SK-N-SH (cell line): ENCODE measurements around the gene SCN2A. TPM values are rescaled to one million over a fixed set of nuclear protein-coding genes. Genes with fewer than 3 reads are reported as not detected.

ENCODE experiments used
- CTCF ChIA-PET: fragments of 300-600, 350-600 bp; formaldehyde crosslinking; extraction: SDS; loops from one replicate; lab custom pipeline; 2021; lab: Yijun Ruan, JAX
- POLR2A ChIA-PET: fragments of 350-600 bp; sonication (Branson Sonifier 250); formaldehyde crosslinking; extraction: SDS; loops from one replicate; lab custom pipeline; 2020; ENCODE audit warnings: antibody characterized with exemption, inconsistent platforms; lab: Yijun Ruan, JAX
- DNase-seq: peaks from one replicate; pipeline ENCODE4 v3.0.0; 2012
- H2AFZ ChIP-seq: fragments of 200-600 bp; sonication (generic); 2 replicates; pipeline ENCODE4 v1.8.1; 2016; ENCODE audit warnings: antibody characterized with exemption, mild to moderate bottlenecking, low read depth
- H3F3A ChIP-seq: fragments of 200-600 bp; sonication (generic); replicated peaks from 2 replicates; pipeline ENCODE3; 2016; ENCODE audit warnings: antibody characterized with exemption, mild to moderate bottlenecking; ENCODE audit not compliant: insufficient read depth
- H3K27ac ChIP-seq, 2 experiments: fragments of 200-500 bp in 1 of 2; fragments of 200-600 bp in 1 of 2; sonication (Bioruptor generic) in 1 of 2; sonication (generic), shearing (Covaris generic) in 1 of 2; 2 replicates each; pipeline versions ENCODE4 v1.5.1 to v1.6.1; 2014 to 2016; ENCODE audit warnings: low read depth in 2 of 2, inconsistent platforms in 1 of 2, low read length in 1 of 2, mild to moderate bottlenecking in 1 of 2, mixed read lengths in 1 of 2
- H3K27me3 ChIP-seq: fragments of 200-600 bp; sonication (generic), shearing (Covaris generic); 2 replicates; pipeline ENCODE4 v1.6.1; 2016; ENCODE audit warnings: mixed run types; ENCODE audit not compliant: insufficient read depth
- H3K36me3 ChIP-seq, 2 experiments: fragments of 200-500 bp in 1 of 2; fragments of 200-600 bp in 1 of 2; sonication (Bioruptor generic) in 1 of 2; sonication (generic) in 1 of 2; replicated peaks in 1 of 2; 2 replicates each; pipeline versions ENCODE3 to v1.5.1; 2014 to 2016; ENCODE audit warnings: low read length in 1 of 2, mild to moderate bottlenecking in 1 of 2; ENCODE audit not compliant: insufficient read depth in 2 of 2, control insufficient read depth in 1 of 2
- H3K4me1 ChIP-seq, 2 experiments: fragments of 200-500 bp in 1 of 2; fragments of 200-600 bp in 1 of 2; sonication (Bioruptor generic) in 1 of 2; sonication (generic), shearing (Covaris generic) in 1 of 2; 2 replicates each; pipeline versions ENCODE4 v1.5.1 to v1.6.1; 2014 to 2016; ENCODE audit warnings: low read depth in 1 of 2, low read length in 1 of 2, mixed run types in 1 of 2; ENCODE audit not compliant: insufficient read depth in 2 of 2, control insufficient read depth in 1 of 2
- H3K4me2 ChIP-seq: fragments of 200-600 bp; sonication (generic), shearing (Covaris generic); 2 replicates; pipeline ENCODE4 v1.6.1; 2017; ENCODE audit warnings: mixed run types
- H3K4me3 ChIP-seq, 2 experiments: fragments of 200-500 bp in 1 of 2; fragments of 200-600 bp in 1 of 2; sonication (Bioruptor generic) in 1 of 2; sonication (generic), shearing (Covaris generic) in 1 of 2; 2 replicates each; pipeline versions ENCODE4 v1.5.1 to v1.8.1; 2014 to 2016; ENCODE audit warnings: low read depth in 2 of 2, inconsistent platforms in 1 of 2, low read length in 1 of 2, mild to moderate bottlenecking in 1 of 2, mixed read lengths in 1 of 2, moderate library complexity in 1 of 2
- H3K79me2 ChIP-seq: fragments of 200-600 bp; sonication (generic); 2 replicates; pipeline ENCODE4 v1.8.1; 2017; ENCODE audit warnings: mild to moderate bottlenecking; ENCODE audit not compliant: insufficient read depth
- H3K9ac ChIP-seq: fragments of 200-600 bp; sonication (generic); 2 replicates; pipeline ENCODE4 v1.6.1; 2017; ENCODE audit warnings: mixed run types
- H3K9me2 ChIP-seq: fragments of 200-600 bp; sonication (generic); 2 replicates; pipeline ENCODE4 v1.6.1; 2017; ENCODE audit warnings: mixed run types
- H3K9me3 ChIP-seq: fragments of 200-600 bp; sonication (generic); 2 replicates; pipeline ENCODE4 v1.6.1; 2017; ENCODE audit warnings: mixed run types, mild to moderate bottlenecking, moderate library complexity
- H4K20me1 ChIP-seq: fragments of 200-600 bp; sonication (generic); 2 replicates; pipeline ENCODE4 v1.6.1; 2017; ENCODE audit warnings: mild to moderate bottlenecking, mixed run types; ENCODE audit not compliant: insufficient read depth
- CHD2 ChIP-seq: fragments of 150-350 bp; IDR thresholded peaks from 2 replicates; pipeline ENCODE4 v1.6.1; 2018; ENCODE audit warnings: low read length; ENCODE audit not compliant: partially characterized antibody
- ELF1 ChIP-seq: IDR thresholded peaks from 2 replicates; pipeline ENCODE4 v1.4.0; 2012
- EP300 ChIP-seq, 2 experiments: IDR thresholded peaks; 2 replicates each; pipeline versions ENCODE4 v1.4.0 to v1.6.1; 2012; ENCODE audit warnings: borderline replicate concordance in 1 of 2, low read depth in 1 of 2, low read length in 1 of 2
- EZH2phosphoT487 ChIP-seq: fragments of 200-600 bp; sonication (generic); IDR thresholded peaks from 2 replicates; pipeline ENCODE4 v1.6.1; 2017; ENCODE audit warnings: low read depth, mixed run types, mild to moderate bottlenecking, antibody characterized with exemption, moderate library complexity, borderline replicate concordance
- FOSL2 ChIP-seq: IDR thresholded peaks from 2 replicates; pipeline ENCODE4 v1.4.0; 2012; ENCODE audit warnings: low read depth, mild to moderate bottlenecking, moderate library complexity, borderline replicate concordance
- FOXJ3 ChIP-seq: sonication (generic); formaldehyde crosslinking; IDR thresholded peaks from 2 replicates; pipeline ENCODE4 v1.5.1; 2020; ENCODE audit warnings: mild to moderate bottlenecking, missing genetic modification reagents
- FOXM1 ChIP-seq: IDR thresholded peaks from 2 replicates; pipeline ENCODE4 v1.4.0; 2012; ENCODE audit warnings: low read depth, mild to moderate bottlenecking
- GATA2 ChIP-seq: sonication (generic); formaldehyde crosslinking; IDR thresholded peaks from 2 replicates; pipeline ENCODE4 v1.5.0; 2020; ENCODE audit warnings: mild to moderate bottlenecking, missing genetic modification reagents
- IRF3 ChIP-seq: fragments of 150-350 bp; IDR thresholded peaks from 2 replicates; pipeline ENCODE4 v1.6.1; 2016; ENCODE audit warnings: mild to moderate bottlenecking, low read depth, low read length
- MAX ChIP-seq: IDR thresholded peaks from 2 replicates; pipeline ENCODE4 v1.4.0; 2012; ENCODE audit warnings: low read depth
- MEF2A ChIP-seq: IDR thresholded peaks from 2 replicates; pipeline ENCODE4 v1.4.0; 2012; ENCODE audit warnings: low read depth, borderline replicate concordance
- MXI1 ChIP-seq: IDR thresholded peaks from 2 replicates; pipeline ENCODE4 v1.6.1; 2012; ENCODE audit warnings: mild to moderate bottlenecking, low read depth, low read length, improper control_type of control experiment
- NFIC ChIP-seq: IDR thresholded peaks from 2 replicates; pipeline ENCODE4 v1.4.0; 2012; ENCODE audit warnings: borderline replicate concordance
- NRF1 ChIP-seq: IDR thresholded peaks from 2 replicates; pipeline ENCODE4 v1.6.1; 2012; ENCODE audit warnings: low read depth, mild to moderate bottlenecking, low read length
- PBX3 ChIP-seq: IDR thresholded peaks from 2 replicates; pipeline ENCODE4; 2012
- RAD21 ChIP-seq: IDR thresholded peaks from 2 replicates; pipeline ENCODE4 v1.6.1; 2012; ENCODE audit warnings: mild to moderate bottlenecking, low read length
- RCOR1 ChIP-seq: fragments of 150-350 bp; IDR thresholded peaks from 2 replicates; pipeline ENCODE4 v1.6.1; 2017; ENCODE audit warnings: antibody characterized with exemption, low read length
- TCF12 ChIP-seq: IDR thresholded peaks from 2 replicates; pipeline ENCODE4 v1.4.0; 2012
- TEAD4 ChIP-seq: IDR thresholded peaks from 2 replicates; pipeline ENCODE4 v1.4.0; 2012; ENCODE audit warnings: mild to moderate bottlenecking, borderline replicate concordance; ENCODE audit not compliant: insufficient read depth
- USF1 ChIP-seq: IDR thresholded peaks from 2 replicates; pipeline ENCODE4 v1.4.0; 2012; ENCODE audit warnings: low read depth, borderline replicate concordance
- USF2 ChIP-seq: fragments of 150-350 bp; IDR thresholded peaks from 2 replicates; pipeline ENCODE4 v1.6.1; 2017; ENCODE audit warnings: antibody characterized with exemption, low read length, low read depth, borderline replicate concordance
- YY1 ChIP-seq: IDR thresholded peaks from 2 replicates; pipeline ENCODE4 v1.4.0; 2012; ENCODE audit warnings: low read depth, mild to moderate bottlenecking
- WGBS: methylation state at CpG from one replicate; pipeline ENCODE4 v1.1.6; 2017; ENCODE audit warnings: low lambda C conversion rate; 5-methylcytosine and 5-hydroxymethylcytosine counted together
- polyA plus RNA-seq, 3 experiments: library from polyadenylated mRNA; depleted of rRNA; stranded (reverse); fragments of >200 nt; gene quantifications; 2 replicates each; pipeline ENCODE4 v1.2.3, GENCODE V29; 2012

The SCN2A gene
- polyA plus RNA-seq, 1 of the 3 experiments (the other 2 are of a cell fraction), result 5.1 TPM

GRCh38 chr2:165313509-165313908 lies 74.3 kb downstream of the SCN2A start:
- Histone ChIP-seq H3K4me2 (no peak overlapping the region), H3K9ac (no peak overlapping the region), H2AFZ (no peak overlapping the region), H3K36me3 (peaks cover 48 to 79% of the 10 kb centered on the region in 2 experiments), H3K27me3 (no peaks in the 10 kb centered on the region), H3F3A (no peaks in the 10 kb centered on the region), H3K79me2 (no peaks in the 10 kb centered on the region), H3K9me3 (no peaks in the 10 kb centered on the region), H3K4me1 (no peaks in the 10 kb centered on the region), H3K4me3 (no peak overlapping the region), H4K20me1 (no peaks in the 10 kb centered on the region), H3K9me2 (no peaks in the 10 kb centered on the region), H3K27ac (no peak overlapping the region)
- POLR2A ChIA-PET, result no interaction called here
- WGBS, result 81% methylated on average over 4 of the region's 4 CpGs
- DNase-seq, result no peak
- CTCF ChIA-PET, result interaction anchor here (1.2 kb wide), 1 partner anchor 561 kb away, joined by 4 read pairs; no protein-coding TSS in a partner anchor
- TF ChIP-seq MEF2A, result no peak
- TF ChIP-seq IRF3, result no peak
- no peak for TF ChIP-seq TCF12
- TF ChIP-seq FOSL2, result no peak
- no peak for TF ChIP-seq ELF1
- TF ChIP-seq MXI1, result no peak
- no peak for TF ChIP-seq USF2
- no peak for TF ChIP-seq NRF1
- TF ChIP-seq FOXM1, result no peak

GRCh38 chr2:165328272-165328671 lies 89.1 kb downstream of the SCN2A start:
- POLR2A ChIA-PET, result no interaction called here
- no peak overlapping the region for H3K27ac ChIP-seq
- no peak overlapping the region for H2AFZ ChIP-seq
- no peaks in the 10 kb centered on the region for H3K9me3 ChIP-seq
- no peaks in the 10 kb centered on the region for H3K27me3 ChIP-seq
- CTCF ChIA-PET, result interaction anchor here (0.8 kb wide), 1 partner anchor 35 kb away, joined by 3 read pairs; no protein-coding TSS in a partner anchor
- no peaks in the 10 kb centered on the region; a peak in 1 of 4 replicates for H3K4me1 ChIP-seq
- no peak overlapping the region for H3K4me3 ChIP-seq
- WGBS, result 84% methylated on average over 5 of the region's 5 CpGs
- H4K20me1 ChIP-seq, result no peaks in the 10 kb centered on the region
- DNase-seq, result no peak
- no peak for TF ChIP-seq FOXJ3 (CRISPR knock-in tag)
- no peak for TF ChIP-seq CHD2
- TF ChIP-seq MXI1, result no peak
- no peak for TF ChIP-seq IRF3
- TF ChIP-seq TEAD4, result no peak
- TF ChIP-seq RAD21, result no peak
- no peak for TF ChIP-seq GATA2 (CRISPR knock-in tag)
- TF ChIP-seq PBX3, result no peak
- no peak for TF ChIP-seq MAX
- no peak for TF ChIP-seq EP300 (IDR thresholded peaks at IDR 0.05; ENCODE audit: borderline replicate concordance in 1 of 2, low read depth in 1 of 2, low read length in 1 of 2)
- no peak for TF ChIP-seq YY1
- no peak for TF ChIP-seq NFIC
- no peak for TF ChIP-seq RCOR1
- no peak for TF ChIP-seq EZH2phosphoT487
- TF ChIP-seq USF1, result no peak
- no peak for TF ChIP-seq NRF1
- H3K79me2 ChIP-seq, result no peaks in the 10 kb centered on the region
- no peak overlapping the region for H3K9ac ChIP-seq
- no peaks in the 10 kb centered on the region for H3F3A ChIP-seq
- no peaks in the 10 kb centered on the region for H3K9me2 ChIP-seq
- H3K36me3 ChIP-seq, result peaks cover 24 to 73% of the 10 kb centered on the region in 2 experiments
- H3K4me2 ChIP-seq, result no peak overlapping the region
